GM12875 (cell line): Measurements from ENCODE around the gene FGF9.

Experiments
- H3K4me3 ChIP-seq: one replicate; pipeline ENCODE4 v1.5.1; 2011; ENCODE audit warnings: low read depth, low read length, control low read depth
- CTCF ChIP-seq: IDR thresholded peaks from 2 replicates; pipeline ENCODE4 v1.5.1; 2011; ENCODE audit warnings: low read depth, mild to moderate bottlenecking, control low read depth, inconsistent platforms, low read length, moderate library complexity, borderline replicate concordance; ENCODE audit not compliant: insufficient read depth

The FGF9 gene

GRCh38 chr13:21694831-21695230 lies 24.0 kb downstream of the FGF9 start:
- no peak for TF ChIP-seq CTCF
- no peak overlapping the region for H3K4me3 ChIP-seq

- no peak overlapping the region for H3K4me3 ChIP-seq
- no peak for TF ChIP-seq CTCF
Observed at GRCh38 chr13:21695546-21695945, 24.7 kb downstream of the FGF9 start.

- TF ChIP-seq CTCF = no peak
Observed at GRCh38 chr13:21696865-21697448, 26.1 kb downstream of the FGF9 start.

GRCh38 chr13:21698817-21699679 lies 28.2 kb downstream of the FGF9 start:
- TF ChIP-seq CTCF = no peak
- no peak overlapping the region for H3K4me3 ChIP-seq

More at GRCh38 chr13:21696865-21697448, 26.1 kb downstream of the FGF9 start:
- no peak overlapping the region for H3K4me3 ChIP-seq

GRCh38 chr13:21701460-21701859 lies 30.6 kb downstream of the FGF9 start:
- no peak for TF ChIP-seq CTCF
- no peak overlapping the region for H3K4me3 ChIP-seq

GRCh38 chr13:21703846-21704245 lies 33.0 kb downstream of the FGF9 start:
- no peak overlapping the region for H3K4me3 ChIP-seq
- no peak for TF ChIP-seq CTCF

GRCh38 chr13:21707586-21707985 lies 36.7 kb downstream of the FGF9 start:
- no peak overlapping the region for H3K4me3 ChIP-seq
- no peak for TF ChIP-seq CTCF
